Activated CD8-positive, alpha-beta T cell treated with anti-CD3 and anti-CD28 coated beads for 36 hours (primary cell): ENCODE measurements around the gene SPNS2. TPM values are rescaled to one million over a fixed set of nuclear protein-coding genes. Genes with fewer than 3 reads are reported as not detected.

ENCODE experiments used
- ATAC-seq: fragments of 200-7000 bp; cut with Tn5 transposase; one replicate; pipeline ENCODE4 v1.10.0; 2021; ENCODE audit warnings: mild to moderate bottlenecking, moderate library complexity
- CTCF ChIA-PET: fragments of 350-600 bp; sonication (Branson Sonifier 250); formaldehyde crosslinking; loops from one replicate; lab custom pipeline; 2021; ENCODE audit warnings: antibody characterized with exemption; lab: Charles Lee
- POLR2A ChIA-PET: fragments of 350-600 bp; sonication (Branson Sonifier 250); formaldehyde crosslinking; loops from one replicate; lab custom pipeline; 2021; ENCODE audit warnings: antibody characterized with exemption; lab: Charles Lee
- DNase-seq: peaks from one replicate; pipeline ENCODE4 v3.0.0-alpha.2; 2020
- H3K27ac Mint-ChIP-seq: one replicate; pipeline ENCODE4 v1.8.0; 2021; ENCODE audit warnings: mild to moderate bottlenecking, mixed read lengths
- H3K27me3 Mint-ChIP-seq: one replicate; pipeline ENCODE4 v1.8.0; 2021; ENCODE audit warnings: mixed read lengths
- H3K36me3 Mint-ChIP-seq: one replicate; pipeline ENCODE4 v1.8.0; 2021; ENCODE audit warnings: low read depth, mixed read lengths
- H3K4me1 Mint-ChIP-seq: one replicate; pipeline ENCODE4 v1.8.0; 2021; ENCODE audit warnings: low read depth, mixed read lengths
- H3K4me3 Mint-ChIP-seq: one replicate; pipeline ENCODE4 v1.8.0; 2021; ENCODE audit warnings: mild to moderate bottlenecking, moderate library complexity, mixed read lengths
- H3K9me3 Mint-ChIP-seq: one replicate; pipeline ENCODE4 v1.8.0; 2021; ENCODE audit warnings: mixed read lengths
- CTCF ChIP-seq: fragments of 200-600 bp; IDR thresholded peaks from one replicate; pipeline ENCODE4 v1.8.0; 2022; ENCODE audit warnings: antibody characterized with exemption, mild to moderate bottlenecking
- intact Hi-C: fragments of 100-400 bp; cut with micrococcal nuclease; formaldehyde crosslinking; loops from one replicate; pipeline ENCODE4 v1.10.0; 2022
- total RNA-seq, 2 experiments: library from RNA; stranded (reverse); gene quantifications; one replicate each; pipeline ENCODE4 v1.2.3, GENCODE V29; 2021

SPNS2 gene
- total RNA-seq, 2 experiments from 2014 or later: 0.95 to 1.2 TPM

DNA sequence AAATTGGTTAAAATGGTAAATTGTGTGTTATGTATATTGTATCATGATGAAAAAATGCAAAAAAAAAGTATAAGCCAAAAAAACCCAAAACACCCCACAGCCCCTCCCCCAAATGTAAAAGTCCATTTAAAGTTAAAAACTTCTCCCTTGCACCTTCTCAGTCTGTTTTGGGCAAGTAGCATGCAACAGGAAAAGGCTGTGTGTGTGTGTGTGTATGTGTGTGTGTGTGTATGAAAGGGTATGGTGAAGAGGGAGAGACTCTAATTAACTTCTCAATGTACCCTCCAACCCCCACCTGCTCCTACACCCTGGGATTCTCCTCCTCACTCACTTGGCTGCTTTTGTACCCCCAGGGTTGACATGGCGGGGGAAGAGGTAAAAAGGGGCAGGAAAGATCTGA, 70.9 kb downstream of the SPNS2 start:
- ChIA-PET CTCF (interaction anchor here (0.9 to 1.7 kb wide), 4 partner anchors 12 to 55 kb away, joined by 3 to 6 read pairs (median 4); no protein-coding TSS in a partner anchor), POLR2A (interaction anchor here (0.8 to 1.0 kb wide), 3 partner anchors 15 to 151 kb away, joined by 3 read pairs; no protein-coding TSS in a partner anchor)
- intact Hi-C loops: loop anchor here (10.0 kb wide), 1 partner anchor 135 kb away; the partner anchor contains the start of gene PELP1
- no peaks in the 10 kb centered on the region for H3K36me3 Mint-ChIP-seq
- no peak for DNase-seq
- peaks cover 22% of the 10 kb centered on the region for H3K4me1 Mint-ChIP-seq
- no peaks in the 10 kb centered on the region for H3K27me3 Mint-ChIP-seq
- no peak for TF ChIP-seq CTCF
- H3K27ac Mint-ChIP-seq: no peak overlapping the region
- no peak for ATAC-seq
- no peaks in the 10 kb centered on the region for H3K9me3 Mint-ChIP-seq
- no peak overlapping the region for H3K4me3 Mint-ChIP-seq

- intact Hi-C loops: no loop called here
- CTCF ChIA-PET: no interaction called here
- H3K27ac Mint-ChIP-seq: no peak overlapping the region
- H3K36me3 Mint-ChIP-seq: no peaks in the 10 kb centered on the region
- no peak overlapping the region for H3K4me3 Mint-ChIP-seq
- peaks cover 15% of the 10 kb centered on the region for H3K4me1 Mint-ChIP-seq
- H3K9me3 Mint-ChIP-seq: no peaks in the 10 kb centered on the region
- no peak for TF ChIP-seq CTCF
- no peak for DNase-seq
- H3K27me3 Mint-ChIP-seq: no peaks in the 10 kb centered on the region
- POLR2A ChIA-PET: no interaction called here
- ATAC-seq: no peak
Observed at GRCh38 chr17:4572131-4572530, 73.5 kb downstream of the SPNS2 start.

DNA sequence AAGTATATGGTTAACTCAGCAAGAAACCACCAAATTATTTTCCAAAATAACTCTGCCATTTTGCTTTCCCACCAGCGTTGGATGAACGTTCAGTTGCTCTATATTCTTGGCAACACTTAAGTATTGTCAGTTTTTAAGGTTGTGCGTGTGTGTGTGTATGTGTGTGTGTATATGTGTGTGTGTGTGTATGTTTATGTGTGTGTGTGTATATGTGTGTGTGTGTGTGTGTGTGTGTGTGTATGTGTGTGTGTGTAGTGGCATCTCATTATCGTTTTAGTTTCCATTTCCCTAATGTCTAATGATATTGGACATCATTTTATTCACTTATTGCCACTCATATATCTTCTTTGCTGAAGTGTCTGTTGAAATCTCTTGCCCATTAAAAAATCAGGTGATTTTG, 74.4 kb downstream of the SPNS2 start:
- no peak for TF ChIP-seq CTCF
- DNase-seq (no peak), ATAC-seq (no peak)
- Mint-ChIP-seq H3K27me3 (no peaks in the 10 kb centered on the region), H3K9me3 (no peaks in the 10 kb centered on the region), H3K27ac (no peak overlapping the region), H3K4me1 (peaks cover 15% of the 10 kb centered on the region), H3K4me3 (no peak overlapping the region), H3K36me3 (no peaks in the 10 kb centered on the region)
- intact Hi-C loops: no loop called here
- POLR2A ChIA-PET: interaction anchor here (1.0 kb wide), 1 partner anchor 17 kb away, joined by 3 read pairs; no protein-coding TSS in a partner anchor
- CTCF ChIA-PET: interaction anchor here (1.3 to 1.6 kb wide), 3 partner anchors 8 to 52 kb away, joined by 5 to 9 read pairs (median 6); no protein-coding TSS in a partner anchor

DNA sequence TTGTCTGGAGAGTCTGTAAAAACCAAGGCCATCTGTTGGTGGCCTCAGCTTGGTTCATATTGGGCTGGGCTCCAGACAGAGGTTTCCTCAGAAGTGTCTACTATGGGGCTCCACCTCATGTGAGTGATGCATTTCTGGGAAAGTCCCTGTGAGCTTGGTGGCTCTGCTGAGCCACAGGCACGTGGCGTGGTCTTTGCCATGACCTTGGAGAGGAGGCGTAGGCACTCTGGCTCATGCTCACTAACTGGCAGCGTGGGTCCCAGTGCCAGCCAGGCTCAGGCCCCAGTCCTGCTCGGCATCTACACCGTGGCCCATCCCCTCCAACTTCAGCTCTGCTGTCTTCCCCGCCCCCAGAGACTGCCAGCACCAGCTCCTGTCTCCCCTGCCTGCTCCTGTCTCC, 75.0 kb downstream of the SPNS2 start:
- Mint-ChIP-seq H3K27me3 (no peaks in the 10 kb centered on the region), H3K9me3 (no peaks in the 10 kb centered on the region), H3K27ac (no peak overlapping the region), H3K36me3 (no peaks in the 10 kb centered on the region), H3K4me1 (peaks cover 15% of the 10 kb centered on the region), H3K4me3 (no peak overlapping the region)
- intact Hi-C loops: no loop called here
- peak; percentile 99 for ATAC-seq
- no peak for TF ChIP-seq CTCF
- ChIA-PET CTCF (interaction anchor here (1.3 to 1.6 kb wide), 3 partner anchors 9 to 52 kb away, joined by 5 to 9 read pairs (median 6); no protein-coding TSS in a partner anchor), POLR2A (interaction anchor here (1.0 kb wide), 1 partner anchor 18 kb away, joined by 3 read pairs; no protein-coding TSS in a partner anchor)
- peak; percentile 88 for DNase-seq

- H3K36me3 Mint-ChIP-seq: no peaks in the 10 kb centered on the region
- POLR2A ChIA-PET: interaction anchor here (1.1 kb wide), 1 partner anchor 13 kb away, joined by 3 read pairs; no protein-coding TSS in a partner anchor
- CTCF ChIA-PET: interaction anchor here (1.3 to 1.6 kb wide), 3 partner anchors 10 to 51 kb away, joined by 5 to 9 read pairs (median 6); no protein-coding TSS in a partner anchor
- peaks cover 15% of the 10 kb centered on the region for H3K4me1 Mint-ChIP-seq
- no peak overlapping the region for H3K27ac Mint-ChIP-seq
- no peaks in the 10 kb centered on the region for H3K27me3 Mint-ChIP-seq
- H3K4me3 Mint-ChIP-seq: no peak overlapping the region
- ATAC-seq (no peak), DNase-seq (no peak)
- intact Hi-C loops: no loop called here
- no peak for TF ChIP-seq CTCF
- no peaks in the 10 kb centered on the region for H3K9me3 Mint-ChIP-seq
Observed at GRCh38 chr17:4574448-4575045, 75.9 kb downstream of the SPNS2 start.
